ENCODE results near the gene LHPP.

The LHPP gene

GRCh38 chr10:124447751-124448466 is 13.7 kb upstream of the LHPP start:
- POLR2A ChIA-PET = no interaction called here
- 1% methylated on average over 44 of the region's 60 CpGs for WGBS (ENCODE audit: insufficient coverage)
- Histone ChIP-seq H3K9me3 (ENCODE audit: control extremely low read depth in 1 of 5, control insufficient read depth in 4 of 5, insufficient read depth in 2 of 5, low read depth in 1 of 5, low read length in 4 of 5) (no peaks in the 10 kb centered on the region), H3K27ac (ENCODE audit: insufficient read depth in 1 of 2, low read depth in 1 of 2, low read length in 2 of 2, poor library complexity in 1 of 2, severe bottlenecking in 2 of 2) (no peak overlapping the region), H3K27me3 (replicated peaks in 2 of 5; ENCODE audit: control insufficient read depth in 4 of 5, insufficient read depth in 5 of 5, low read length in 4 of 5) (peaks cover 23 to 95% (median 59%) of the 10 kb centered on the region in 5 experiments), H3K4me3 (ENCODE audit: control insufficient read depth in 1 of 7, extremely low read depth in 1 of 7, insufficient read depth in 4 of 7, low read depth in 2 of 7, low read length in 6 of 7) (peak overlapping the region in 5 of 7 experiments; percentile 19 to 58 (median 52)), H3K36me3 (ENCODE audit: control insufficient read depth in 4 of 4, insufficient read depth in 4 of 4, low read length in 3 of 4) (no peaks in the 10 kb centered on the region), H3K4me1 (ENCODE audit: control extremely low read depth in 1 of 4, control insufficient read depth in 4 of 4, insufficient read depth in 4 of 4, low read length in 3 of 4) (peaks cover 0 to 33% (median 24%) of the 10 kb centered on the region in 4 experiments)
- CTCF ChIA-PET = interaction anchor here (1.2 kb wide), 1 partner anchor 18 kb away, joined by 4 read pairs; no protein-coding TSS in a partner anchor
- peak in 1 of 3 donors; percentile 33 for DNase-seq

- no peaks in the 10 kb centered on the region for H3K9me3 ChIP-seq (ENCODE audit: control extremely low read depth in 1 of 5, control insufficient read depth in 4 of 5, insufficient read depth in 2 of 5, low read depth in 1 of 5, low read length in 4 of 5)
- H3K36me3 ChIP-seq (ENCODE audit: control insufficient read depth in 4 of 4, insufficient read depth in 4 of 4, low read length in 3 of 4) = no peaks in the 10 kb centered on the region
- DNase-seq = no peak
- ChIA-PET CTCF (interaction anchor here (1.2 to 2.2 kb wide), 2 partner anchors 11 to 17 kb away, joined by 4 to 6 read pairs; no protein-coding TSS in a partner anchor), POLR2A (interaction anchor here (1.3 kb wide), 1 partner anchor 13 kb away, joined by 3 read pairs; the partner anchor contains the start of gene LHPP)
- no peak overlapping the region for H3K27ac ChIP-seq (ENCODE audit: insufficient read depth in 1 of 2, low read depth in 1 of 2, low read length in 2 of 2, poor library complexity in 1 of 2, severe bottlenecking in 2 of 2)
- WGBS (ENCODE audit: insufficient coverage) = 3% methylated on average over 20 of the region's 26 CpGs
- H3K4me3 ChIP-seq (ENCODE audit: control insufficient read depth in 1 of 7, extremely low read depth in 1 of 7, insufficient read depth in 4 of 7, low read depth in 2 of 7, low read length in 6 of 7) = no peak overlapping the region
- peaks cover 0 to 33% (median 24%) of the 10 kb centered on the region in 4 experiments for H3K4me1 ChIP-seq (ENCODE audit: control extremely low read depth in 1 of 4, control insufficient read depth in 4 of 4, insufficient read depth in 4 of 4, low read length in 3 of 4)
- H3K27me3 ChIP-seq (replicated peaks in 2 of 5; ENCODE audit: control insufficient read depth in 4 of 5, insufficient read depth in 5 of 5, low read length in 4 of 5) = peaks cover 23 to 98% (median 63%) of the 10 kb centered on the region in 5 experiments
These were observed 12.9 kb upstream of the LHPP start for GRCh38 chr10:124448696-124449169.

- Histone ChIP-seq H3K9me3 (ENCODE audit: control extremely low read depth in 1 of 5, control insufficient read depth in 4 of 5, insufficient read depth in 2 of 5, low read depth in 1 of 5, low read length in 4 of 5) (no peaks in the 10 kb centered on the region), H3K27me3 (replicated peaks in 2 of 5; ENCODE audit: control insufficient read depth in 4 of 5, insufficient read depth in 5 of 5, low read length in 4 of 5) (peaks cover 23 to 98% (median 70%) of the 10 kb centered on the region in 5 experiments), H3K27ac (ENCODE audit: insufficient read depth in 1 of 2, low read depth in 1 of 2, low read length in 2 of 2, poor library complexity in 1 of 2, severe bottlenecking in 2 of 2) (no peak overlapping the region), H3K4me1 (ENCODE audit: control extremely low read depth in 1 of 4, control insufficient read depth in 4 of 4, insufficient read depth in 4 of 4, low read length in 3 of 4) (peaks cover 0 to 33% (median 24%) of the 10 kb centered on the region in 4 experiments), H3K36me3 (ENCODE audit: control insufficient read depth in 4 of 4, insufficient read depth in 4 of 4, low read length in 3 of 4) (no peaks in the 10 kb centered on the region), H3K4me3 (ENCODE audit: control insufficient read depth in 1 of 7, extremely low read depth in 1 of 7, insufficient read depth in 4 of 7, low read depth in 2 of 7, low read length in 6 of 7) (peak overlapping the region in 2 of 7 experiments; percentile 19 to 36)
- ChIA-PET POLR2A (interaction anchor here (1.3 kb wide), 1 partner anchor 12 kb away, joined by 3 read pairs; the partner anchor contains the start of gene LHPP), CTCF (interaction anchor here (1.2 to 2.2 kb wide), 2 partner anchors 11 to 16 kb away, joined by 4 to 6 read pairs; no protein-coding TSS in a partner anchor)
- peak in 1 of 3 donors; percentile 17 for DNase-seq
- WGBS (ENCODE audit: insufficient coverage) = 3% methylated on average over 23 of the region's 59 CpGs
These were observed 12.2 kb upstream of the LHPP start for GRCh38 chr10:124449170-124450011.

GRCh38 chr10:124450012-124450782 is 11.4 kb upstream of the LHPP start, which contains the start of gene NKX1-2:
Gene NKX1-2, minus strand, starts transcription at chr10:124450035. Its CDS starts 92 bp downstream, at chr10:124449943.
- Histone ChIP-seq H3K4me1 (ENCODE audit: control extremely low read depth in 1 of 4, control insufficient read depth in 4 of 4, insufficient read depth in 4 of 4, low read length in 3 of 4) (peaks cover 0 to 33% (median 24%) of the 10 kb centered on the region in 4 experiments), H3K27me3 (replicated peaks in 2 of 5; ENCODE audit: control insufficient read depth in 4 of 5, insufficient read depth in 5 of 5, low read length in 4 of 5) (peaks cover 20 to 98% (median 70%) of the 10 kb centered on the region in 5 experiments), H3K9me3 (ENCODE audit: control extremely low read depth in 1 of 5, control insufficient read depth in 4 of 5, insufficient read depth in 2 of 5, low read depth in 1 of 5, low read length in 4 of 5) (no peaks in the 10 kb centered on the region), H3K36me3 (ENCODE audit: control insufficient read depth in 4 of 4, insufficient read depth in 4 of 4, low read length in 3 of 4) (no peaks in the 10 kb centered on the region), H3K27ac (ENCODE audit: insufficient read depth in 1 of 2, low read depth in 1 of 2, low read length in 2 of 2, poor library complexity in 1 of 2, severe bottlenecking in 2 of 2) (no peak within 1 kb of the TSS), H3K4me3 (ENCODE audit: control insufficient read depth in 1 of 7, extremely low read depth in 1 of 7, insufficient read depth in 4 of 7, low read depth in 2 of 7, low read length in 6 of 7) (peak within 1 kb of the TSS in 3 of 7 experiments; percentile 19 to 48 (median 36))
- POLR2A ChIA-PET = no interaction called here
- CTCF ChIA-PET = interaction anchor here (2.2 kb wide), 1 partner anchor 10 kb away, joined by 6 read pairs; no protein-coding TSS in a partner anchor
- DNase-seq = peak in 2 of 3 donors; percentile 26 to 35
- 4% methylated on average over 42 of the region's 57 CpGs for WGBS (ENCODE audit: insufficient coverage)

GRCh38 chr10:124450783-124451057 is 10.9 kb upstream of the LHPP start:
- DNase-seq = no peak
- H3K9me3 ChIP-seq (ENCODE audit: control extremely low read depth in 1 of 5, control insufficient read depth in 4 of 5, insufficient read depth in 2 of 5, low read depth in 1 of 5, low read length in 4 of 5) = no peaks in the 10 kb centered on the region
- H3K36me3 ChIP-seq (ENCODE audit: control insufficient read depth in 4 of 4, insufficient read depth in 4 of 4, low read length in 3 of 4) = no peaks in the 10 kb centered on the region
- H3K4me3 ChIP-seq (ENCODE audit: control insufficient read depth in 1 of 7, extremely low read depth in 1 of 7, insufficient read depth in 4 of 7, low read depth in 2 of 7, low read length in 6 of 7) = no peak overlapping the region
- POLR2A ChIA-PET = no interaction called here
- H3K4me1 ChIP-seq (ENCODE audit: control extremely low read depth in 1 of 4, control insufficient read depth in 4 of 4, insufficient read depth in 4 of 4, low read length in 3 of 4) = peaks cover 0 to 33% (median 24%) of the 10 kb centered on the region in 4 experiments
- WGBS (ENCODE audit: insufficient coverage) = 7% methylated on average over 2 of the region's 5 CpGs
- CTCF ChIA-PET = interaction anchor here (0.8 to 2.2 kb wide), 3 partner anchors 9 to 15 kb away, joined by 3 to 6 read pairs (median 6); no protein-coding TSS in a partner anchor
- no peak overlapping the region for H3K27ac ChIP-seq (ENCODE audit: insufficient read depth in 1 of 2, low read depth in 1 of 2, low read length in 2 of 2, poor library complexity in 1 of 2, severe bottlenecking in 2 of 2)
- peaks cover 19 to 100% (median 71%) of the 10 kb centered on the region in 5 experiments for H3K27me3 ChIP-seq (replicated peaks in 2 of 5; ENCODE audit: control insufficient read depth in 4 of 5, insufficient read depth in 5 of 5, low read length in 4 of 5)

- WGBS (ENCODE audit: insufficient coverage) = 18% methylated on average over 4 of the region's 6 CpGs
- H3K9me3 ChIP-seq (ENCODE audit: control extremely low read depth in 1 of 5, control insufficient read depth in 4 of 5, insufficient read depth in 2 of 5, low read depth in 1 of 5, low read length in 4 of 5) = no peaks in the 10 kb centered on the region
- H3K27me3 ChIP-seq (replicated peaks in 2 of 5; ENCODE audit: control insufficient read depth in 4 of 5, insufficient read depth in 5 of 5, low read length in 4 of 5) = peaks cover 13 to 100% (median 65%) of the 10 kb centered on the region in 5 experiments
These were observed 10.3 kb upstream of the LHPP start for GRCh38 chr10:124451276-124451675.

More at GRCh38 chr10:124451276-124451675, 10.3 kb upstream of the LHPP start:
- H3K36me3 ChIP-seq (ENCODE audit: control insufficient read depth in 4 of 4, insufficient read depth in 4 of 4, low read length in 3 of 4) = no peaks in the 10 kb centered on the region
- POLR2A ChIA-PET = no interaction called here
- H3K4me3 ChIP-seq (ENCODE audit: control insufficient read depth in 1 of 7, extremely low read depth in 1 of 7, insufficient read depth in 4 of 7, low read depth in 2 of 7, low read length in 6 of 7) = no peak overlapping the region
- H3K27ac ChIP-seq (ENCODE audit: insufficient read depth in 1 of 2, low read depth in 1 of 2, low read length in 2 of 2, poor library complexity in 1 of 2, severe bottlenecking in 2 of 2) = no peak overlapping the region
- CTCF ChIA-PET = interaction anchor here (0.8 to 1.7 kb wide), 2 partner anchors 9 to 14 kb away, joined by 3 to 6 read pairs; no protein-coding TSS in a partner anchor
- no peak for DNase-seq
- peaks cover 0 to 33% (median 24%) of the 10 kb centered on the region in 4 experiments for H3K4me1 ChIP-seq (ENCODE audit: control extremely low read depth in 1 of 4, control insufficient read depth in 4 of 4, insufficient read depth in 4 of 4, low read length in 3 of 4)
